MCF 10A (cell line): ENCODE results near the gene ADRA1B. TPM values are rescaled to one million over a fixed set of nuclear protein-coding genes. Genes with fewer than 3 reads are reported as not detected.

Source experiments
- BruUV-seq: library from RNA; stranded (reverse); fragments of 400-500 nt; replicated peaks from 2 replicates; lab custom pipeline; 2021; lab: Mats Ljungman, UMichigan
- CTCF ChIA-PET: fragments of 300-600 bp; sonication (Branson Sonifier 250); formaldehyde crosslinking; extraction: SDS; loops from one replicate; lab custom pipeline; 2021; ENCODE audit warnings: antibody characterized with exemption, inconsistent platforms; lab: Yijun Ruan, JAX
- POLR2A ChIA-PET: fragments of 300-600, 350-650 bp; sonication (Branson Sonifier 250); formaldehyde crosslinking; extraction: SDS; loops from one replicate; lab custom pipeline; 2020; ENCODE audit warnings: antibody characterized with exemption, inconsistent platforms; lab: Yijun Ruan, JAX
- DNase-seq: peaks from one replicate; pipeline ENCODE4 v3.0.0-alpha.2; 2018; ENCODE audit not compliant: unreplicated experiment
- H3K27ac Mint-ChIP-seq: one replicate; pipeline ENCODE4 v1.8.0; 2022; ENCODE audit warnings: mild to moderate bottlenecking, low read depth, mixed read lengths; ENCODE audit not compliant: unreplicated experiment
- H3K27me3 Mint-ChIP-seq: one replicate; pipeline ENCODE4 v1.8.0; 2022; ENCODE audit warnings: mixed read lengths; ENCODE audit not compliant: insufficient read depth, unreplicated experiment
- H3K36me3 Mint-ChIP-seq: one replicate; pipeline ENCODE4 v1.8.0; 2022; ENCODE audit warnings: mild to moderate bottlenecking, moderate library complexity, mixed read lengths; ENCODE audit not compliant: insufficient read depth, unreplicated experiment
- H3K4me1 Mint-ChIP-seq: one replicate; pipeline ENCODE4 v1.8.0; 2022; ENCODE audit warnings: mixed read lengths; ENCODE audit not compliant: insufficient read depth, unreplicated experiment
- H3K4me3 Mint-ChIP-seq: one replicate; pipeline ENCODE4 v1.8.0; 2022; ENCODE audit warnings: mild to moderate bottlenecking, moderate library complexity, mixed read lengths; ENCODE audit not compliant: unreplicated experiment
- H3K9me3 Mint-ChIP-seq: one replicate; pipeline ENCODE4 v1.8.0; 2022; ENCODE audit warnings: mixed read lengths; ENCODE audit not compliant: unreplicated experiment
- intact Hi-C: fragments of 100-400 bp; cut with micrococcal nuclease; formaldehyde crosslinking; loops from 2 replicates; pipeline ENCODE4 v1.14.1; 2022
- total RNA-seq: library from RNA; stranded (reverse); gene quantifications from 2 replicates; pipeline ENCODE4 v1.2.3, GENCODE V29; 2022
- TF ChIP-seq, protein P1 (sequence below): fragments of 200-600 bp; IDR thresholded peaks from one replicate; pipeline ENCODE4 v1.8.0; 2022; ENCODE audit warnings: antibody characterized with exemption, mild to moderate bottlenecking; ENCODE audit not compliant: unreplicated experiment

The ADRA1B gene
- total RNA-seq, 1 experiment from 2014 or later: 0.14 TPM

GRCh38 chr5:159899067-159900049 is 16.9 kb upstream of the ADRA1B start:
- TF ChIP-seq, protein P1, sequence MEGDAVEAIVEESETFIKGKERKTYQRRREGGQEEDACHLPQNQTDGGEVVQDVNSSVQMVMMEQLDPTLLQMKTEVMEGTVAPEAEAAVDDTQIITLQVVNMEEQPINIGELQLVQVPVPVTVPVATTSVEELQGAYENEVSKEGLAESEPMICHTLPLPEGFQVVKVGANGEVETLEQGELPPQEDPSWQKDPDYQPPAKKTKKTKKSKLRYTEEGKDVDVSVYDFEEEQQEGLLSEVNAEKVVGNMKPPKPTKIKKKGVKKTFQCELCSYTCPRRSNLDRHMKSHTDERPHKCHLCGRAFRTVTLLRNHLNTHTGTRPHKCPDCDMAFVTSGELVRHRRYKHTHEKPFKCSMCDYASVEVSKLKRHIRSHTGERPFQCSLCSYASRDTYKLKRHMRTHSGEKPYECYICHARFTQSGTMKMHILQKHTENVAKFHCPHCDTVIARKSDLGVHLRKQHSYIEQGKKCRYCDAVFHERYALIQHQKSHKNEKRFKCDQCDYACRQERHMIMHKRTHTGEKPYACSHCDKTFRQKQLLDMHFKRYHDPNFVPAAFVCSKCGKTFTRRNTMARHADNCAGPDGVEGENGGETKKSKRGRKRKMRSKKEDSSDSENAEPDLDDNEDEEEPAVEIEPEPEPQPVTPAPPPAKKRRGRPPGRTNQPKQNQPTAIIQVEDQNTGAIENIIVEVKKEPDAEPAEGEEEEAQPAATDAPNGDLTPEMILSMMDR: no peak
- no peaks in the 10 kb centered on the region for H3K27me3 Mint-ChIP-seq
- POLR2A ChIA-PET: no interaction called here
- intact Hi-C loops: no loop called here
- H3K4me1 Mint-ChIP-seq: peaks cover 30% of the 10 kb centered on the region
- H3K9me3 Mint-ChIP-seq: no peaks in the 10 kb centered on the region
- CTCF ChIA-PET: interaction anchor here (0.5 to 2.0 kb wide), 6 partner anchors 8 to 455 kb away, joined by 3 to 5 read pairs (median 3); no protein-coding TSS in a partner anchor
- DNase-seq: peak; percentile 56
- H3K27ac Mint-ChIP-seq: no peak overlapping the region
- BruUV-seq: no TSS peak
- H3K36me3 Mint-ChIP-seq: no peaks in the 10 kb centered on the region
- H3K4me3 Mint-ChIP-seq: no peak overlapping the region

- POLR2A ChIA-PET: no interaction called here
- H3K4me3 Mint-ChIP-seq: no peak overlapping the region
- H3K4me1 Mint-ChIP-seq: peaks cover 46% of the 10 kb centered on the region
- intact Hi-C loops: no loop called here
- no peak for DNase-seq
- BruUV-seq: no TSS peak
- no peaks in the 10 kb centered on the region for H3K27me3 Mint-ChIP-seq
- H3K9me3 Mint-ChIP-seq: no peaks in the 10 kb centered on the region
- CTCF ChIA-PET: interaction anchor here (1.2 kb wide), 1 partner anchor 85 kb away, joined by 3 read pairs; no protein-coding TSS in a partner anchor
- TF ChIP-seq, protein P1: no peak
- H3K27ac Mint-ChIP-seq: no peak overlapping the region
- no peaks in the 10 kb centered on the region for H3K36me3 Mint-ChIP-seq
These were observed 15.0 kb upstream of the ADRA1B start for GRCh38 chr5:159901308-159901707.

GRCh38 chr5:159901772-159902171 is 14.5 kb upstream of the ADRA1B start:
- Mint-ChIP-seq H3K27me3 (no peaks in the 10 kb centered on the region), H3K9me3 (no peaks in the 10 kb centered on the region), H3K27ac (no peak overlapping the region), H3K4me3 (no peak overlapping the region), H3K4me1 (peaks cover 49% of the 10 kb centered on the region), H3K36me3 (peaks cover 1% of the 10 kb centered on the region)
- no peak for DNase-seq
- CTCF ChIA-PET: no interaction called here
- BruUV-seq: no TSS peak
- intact Hi-C loops: no loop called here
- POLR2A ChIA-PET: no interaction called here
- TF ChIP-seq, protein P1: no peak

GRCh38 chr5:159902444-159903121 is 13.7 kb upstream of the ADRA1B start:
- ChIA-PET POLR2A (no interaction called here), CTCF (interaction anchor here (1.0 to 1.3 kb wide), 3 partner anchors 15 to 616 kb away, joined by 3 to 6 read pairs (median 5); no protein-coding TSS in a partner anchor)
- TF ChIP-seq, protein P1: no peak
- peaks cover 6% of the 10 kb centered on the region for H3K36me3 Mint-ChIP-seq
- H3K4me1 Mint-ChIP-seq: peaks cover 57% of the 10 kb centered on the region
- no peaks in the 10 kb centered on the region for H3K9me3 Mint-ChIP-seq
- DNase-seq: peak; percentile 95
- H3K27me3 Mint-ChIP-seq: no peaks in the 10 kb centered on the region
- BruUV-seq: no TSS peak
- peak overlapping the region; percentile 21 for H3K27ac Mint-ChIP-seq
- peak overlapping the region; percentile 22 for H3K4me3 Mint-ChIP-seq
- intact Hi-C loops: no loop called here
